H1 (cell line): ENCODE results near the gene LBH. TPM values are rescaled to one million over a fixed set of nuclear protein-coding genes. Genes with fewer than 3 reads are reported as not detected.

Experiments
- CTCF ChIA-PET: fragments of 300-600 bp; sonication (Branson Sonifier 250); formaldehyde crosslinking; loops from one replicate; lab custom pipeline; 2021; ENCODE audit not compliant: partially characterized antibody; lab: Charles Lee
- POLR2A ChIA-PET: fragments of 300-600 bp; sonication (Branson Sonifier 250); formaldehyde crosslinking; loops from one replicate; lab custom pipeline; 2021; ENCODE audit warnings: inconsistent platforms; ENCODE audit not compliant: partially characterized antibody; lab: Charles Lee
- DNase-seq, 2 experiments: peaks; one replicate each; pipeline versions ENCODE4 v3.0.0 to v3.0.0-alpha.2; 2010 to 2022; ENCODE audit warnings: low spot score in 2 of 2, low read depth in 1 of 2, mixed read lengths in 1 of 2
- FAIRE-seq: peaks from 2 replicates; lab custom pipeline; 2011; peaks lifted over from hg19 to GRCh38; lab: Jason Lieb, UNC
- H2AFZ ChIP-seq: 2 replicates; pipeline ENCODE4 v1.8.1; 2012; ENCODE audit warnings: low read length, inconsistent platforms
- H2AK5ac ChIP-seq: 2 replicates; pipeline ENCODE4 v1.6.1; 2013; ENCODE audit warnings: low read depth, low read length
- H2BK120ac ChIP-seq: replicated peaks from 2 replicates; pipeline ENCODE3; 2013; ENCODE audit warnings: low read depth, low read length, inconsistent platforms
- H2BK12ac ChIP-seq: 2 replicates; pipeline ENCODE4 v1.6.1; 2013; ENCODE audit warnings: low read depth, low read length
- H2BK15ac ChIP-seq: 2 replicates; pipeline ENCODE4 v1.6.1; 2013; ENCODE audit warnings: low read length
- H2BK20ac ChIP-seq: 2 replicates; pipeline ENCODE4 v1.6.1; 2013; ENCODE audit warnings: low read length
- H2BK5ac ChIP-seq: 2 replicates; pipeline ENCODE4 v1.6.1; 2013; ENCODE audit warnings: low read depth, low read length
- H3K14ac ChIP-seq: 2 replicates; pipeline ENCODE4 v1.6.1; 2013; ENCODE audit warnings: inconsistent platforms; ENCODE audit not compliant: insufficient read length
- H3K18ac ChIP-seq: 2 replicates; pipeline ENCODE4 v1.6.1; 2013; ENCODE audit warnings: low read length; ENCODE audit errors: extremely low read depth
- H3K23ac ChIP-seq: 2 replicates; pipeline ENCODE4 v1.6.1; 2013; ENCODE audit warnings: inconsistent platforms; ENCODE audit not compliant: insufficient read length
- H3K23me2 ChIP-seq: 2 replicates; pipeline ENCODE4 v1.6.1; 2013; ENCODE audit warnings: low read depth, low read length
- H3K27ac ChIP-seq: 2 replicates; pipeline ENCODE4 v1.6.1; 2011; ENCODE audit warnings: low read depth, low read length, inconsistent platforms
- H3K27me3 ChIP-seq, 4 experiments: replicated peaks in 1 of 4; 1 replicate in 1 of 4; 2 replicates in 3 of 4; pipeline versions ENCODE4 v1.6.1 to v1.8.1; 2011 to 2013; ENCODE audit warnings: low read length in 3 of 4, mild to moderate bottlenecking in 3 of 4, inconsistent platforms in 2 of 4, mixed read lengths in 2 of 4, moderate library complexity in 1 of 4; ENCODE audit not compliant: control insufficient read depth in 3 of 4, insufficient read depth in 3 of 4; ENCODE audit errors: extremely low read depth in 1 of 4
- H3K36me3 ChIP-seq, 4 experiments: 2 replicates each; pipeline versions ENCODE4 v1.6.1 to v1.8.1; 2011 to 2013; ENCODE audit warnings: mild to moderate bottlenecking in 4 of 4, low read length in 3 of 4, moderate library complexity in 2 of 4, control low read depth in 1 of 4, inconsistent platforms in 1 of 4; ENCODE audit not compliant: insufficient read depth in 4 of 4, control insufficient read depth in 2 of 4
- H3K4ac ChIP-seq: replicated peaks from 2 replicates; pipeline ENCODE3; 2013; ENCODE audit warnings: low read length, low read depth, mixed read lengths, inconsistent platforms; ENCODE audit not compliant: insufficient read length
- H3K4me1 ChIP-seq, 4 experiments: replicated peaks in 1 of 4; 1 replicate in 1 of 4; 2 replicates in 3 of 4; pipeline versions ENCODE4 v1.6.1 to v1.8.1; 2011 to 2013; ENCODE audit warnings: low read length in 3 of 4, inconsistent platforms in 2 of 4, mixed read lengths in 1 of 4; ENCODE audit not compliant: insufficient read depth in 4 of 4, control insufficient read depth in 3 of 4
- H3K4me2 ChIP-seq, 2 experiments: 2 replicates each; pipeline versions ENCODE4 v1.6.1 to v1.8.1; 2011 to 2013; ENCODE audit warnings: low read depth in 2 of 2, low read length in 2 of 2, control low read depth in 1 of 2, inconsistent platforms in 1 of 2, mild to moderate bottlenecking in 1 of 2; ENCODE audit not compliant: insufficient read depth in 1 of 2
- H3K4me3 ChIP-seq, 4 experiments: fragments of 200-600, 300-600 bp in 1 of 4; sonication (generic), shearing (Covaris generic), sonication (Bioruptor Twin) in 1 of 4; 2 replicates each; pipeline versions ENCODE4 v1.5.1 to v1.8.1; 2011 to 2016; ENCODE audit warnings: low read length in 4 of 4, low read depth in 3 of 4, control low read depth in 2 of 4, inconsistent platforms in 2 of 4, mild to moderate bottlenecking in 2 of 4, mixed read lengths in 1 of 4, moderate library complexity in 1 of 4; ENCODE audit not compliant: insufficient read depth in 2 of 4; ENCODE audit errors: extremely low read depth in 1 of 4
- H3K56ac ChIP-seq: replicated peaks from 2 replicates; pipeline ENCODE3; 2013; ENCODE audit warnings: low read depth, mild to moderate bottlenecking, mixed read lengths, low read length, inconsistent platforms; ENCODE audit not compliant: insufficient read length
- H3K79me1 ChIP-seq: 2 replicates; pipeline ENCODE4 v1.6.1; 2013; ENCODE audit warnings: low read depth, low read length, control low read depth
- H3K79me2 ChIP-seq, 2 experiments: 2 replicates each; pipeline versions ENCODE4 v1.6.1 to v1.8.1; 2012 to 2013; ENCODE audit warnings: low read length in 2 of 2, mild to moderate bottlenecking in 2 of 2, inconsistent platforms in 1 of 2; ENCODE audit not compliant: insufficient read depth in 2 of 2, control insufficient read depth in 1 of 2
- H3K9ac ChIP-seq, 4 experiments: replicated peaks in 1 of 4; 1 replicate in 1 of 4; 2 replicates in 3 of 4; pipeline versions ENCODE4 v1.6.1 to v1.8.1; 2011 to 2013; ENCODE audit warnings: low read depth in 3 of 4, low read length in 3 of 4, control low read depth in 2 of 4, mild to moderate bottlenecking in 2 of 4, moderate library complexity in 2 of 4, inconsistent platforms in 1 of 4; ENCODE audit errors: extremely low read depth in 1 of 4
- H3K9me3 ChIP-seq, 2 experiments: 2 replicates each; pipeline versions ENCODE4 v1.6.1 to v1.8.1; 2012 to 2013; ENCODE audit warnings: mild to moderate bottlenecking in 2 of 2, moderate library complexity in 2 of 2, control low read depth in 1 of 2, inconsistent platforms in 1 of 2, low read depth in 1 of 2, low read length in 1 of 2, mixed read lengths in 1 of 2; ENCODE audit not compliant: insufficient read depth in 2 of 2
- H4K20me1 ChIP-seq, 2 experiments: replicated peaks in 1 of 2; 2 replicates each; pipeline versions ENCODE3 to v1.8.1; 2011 to 2013; ENCODE audit warnings: inconsistent platforms in 2 of 2, low read length in 2 of 2, mild to moderate bottlenecking in 1 of 2; ENCODE audit not compliant: insufficient read depth in 2 of 2, control insufficient read depth in 1 of 2
- H4K5ac ChIP-seq: 2 replicates; pipeline ENCODE4 v1.6.1; 2013; ENCODE audit warnings: low read length, low read depth, mixed read lengths, inconsistent platforms; ENCODE audit not compliant: insufficient read length
- H4K8ac ChIP-seq: 2 replicates; pipeline ENCODE4 v1.8.0; 2013; ENCODE audit warnings: mild to moderate bottlenecking, moderate library complexity, low read length, inconsistent platforms; ENCODE audit not compliant: insufficient read depth; ENCODE audit errors: extremely low read depth
- H4K91ac ChIP-seq: replicated peaks from 2 replicates; pipeline ENCODE3; 2013; ENCODE audit warnings: low read length, mixed read lengths, inconsistent platforms; ENCODE audit not compliant: insufficient read length
- CBX8 ChIP-seq: fragments of 300-800, 300-1000 bp; sonication (generic); IDR thresholded peaks from 2 replicates; pipeline ENCODE4 v1.7.1; 2016; ENCODE audit warnings: low read depth, low read length, borderline replicate concordance
- CHD1 ChIP-seq: IDR thresholded peaks from 2 replicates; pipeline ENCODE4 v1.6.1; 2012; ENCODE audit warnings: low read depth, low read length, improper control_type of control experiment
- NANOG ChIP-seq: IDR thresholded peaks from 2 replicates; pipeline ENCODE4 v1.6.1; 2011; ENCODE audit warnings: low read length, low read depth, mild to moderate bottlenecking, inconsistent platforms; ENCODE audit not compliant: insufficient read depth, poor library complexity, severe bottlenecking
- TAF1 ChIP-seq: IDR thresholded peaks from 2 replicates; pipeline ENCODE4 v1.6.1; 2011; ENCODE audit warnings: mild to moderate bottlenecking, low read depth, low read length
- WGBS, 2 experiments: shearing (Covaris generic) in 1 of 2; methylation state at CpG; one replicate each; pipeline versions ENCODE4 v1.1.6 to v1.1.7; 2013 to 2015; ENCODE audit warnings: low lambda C conversion rate in 2 of 2, mixed read lengths in 2 of 2, inconsistent platforms in 1 of 2, low coverage in 1 of 2, missing lambda C conversion rate in 1 of 2; ENCODE audit not compliant: insufficient replicate concordance in 2 of 2, insufficient coverage in 1 of 2, insufficient read length in 1 of 2; ENCODE audit errors: extremely low coverage in 1 of 2, missing lambda C conversion rate in 1 of 2; 5-methylcytosine and 5-hydroxymethylcytosine counted together
- polyA plus RNA-seq, 7 experiments: library from polyadenylated mRNA; depleted of rRNA in 3 of 7; stranded (reverse) in 5 of 7; unstranded in 2 of 7; fragments of >200 nt in 5 of 7; fragments of 200-250 nt in 2 of 7; gene quantifications; 1 replicate in 5 of 7; 2 replicates in 1 of 7; 4 replicates in 1 of 7; pipeline versions ENCODE4 v1.2.1 to v1.2.3, GENCODE V29; 2011 to 2013; ENCODE audit warnings: missing spikeins in 2 of 7, mixed read lengths in 2 of 7
- total RNA-seq: library from RNA; stranded (reverse); fragmentation: NEBNext Ultra II Directional; extraction: Animal tissue kit (Norgen Biotek cat#: 25700); gene quantifications from 2 replicates; pipeline ENCODE4 v1.2.1, GENCODE V29; 2021

The LBH gene
- total and polyA plus RNA-seq, 2 of the 8 experiments (the other 6 are each of a cell fraction or from before 2014, with no cell fraction given), result 25.7 to 34.5 TPM

DNA sequence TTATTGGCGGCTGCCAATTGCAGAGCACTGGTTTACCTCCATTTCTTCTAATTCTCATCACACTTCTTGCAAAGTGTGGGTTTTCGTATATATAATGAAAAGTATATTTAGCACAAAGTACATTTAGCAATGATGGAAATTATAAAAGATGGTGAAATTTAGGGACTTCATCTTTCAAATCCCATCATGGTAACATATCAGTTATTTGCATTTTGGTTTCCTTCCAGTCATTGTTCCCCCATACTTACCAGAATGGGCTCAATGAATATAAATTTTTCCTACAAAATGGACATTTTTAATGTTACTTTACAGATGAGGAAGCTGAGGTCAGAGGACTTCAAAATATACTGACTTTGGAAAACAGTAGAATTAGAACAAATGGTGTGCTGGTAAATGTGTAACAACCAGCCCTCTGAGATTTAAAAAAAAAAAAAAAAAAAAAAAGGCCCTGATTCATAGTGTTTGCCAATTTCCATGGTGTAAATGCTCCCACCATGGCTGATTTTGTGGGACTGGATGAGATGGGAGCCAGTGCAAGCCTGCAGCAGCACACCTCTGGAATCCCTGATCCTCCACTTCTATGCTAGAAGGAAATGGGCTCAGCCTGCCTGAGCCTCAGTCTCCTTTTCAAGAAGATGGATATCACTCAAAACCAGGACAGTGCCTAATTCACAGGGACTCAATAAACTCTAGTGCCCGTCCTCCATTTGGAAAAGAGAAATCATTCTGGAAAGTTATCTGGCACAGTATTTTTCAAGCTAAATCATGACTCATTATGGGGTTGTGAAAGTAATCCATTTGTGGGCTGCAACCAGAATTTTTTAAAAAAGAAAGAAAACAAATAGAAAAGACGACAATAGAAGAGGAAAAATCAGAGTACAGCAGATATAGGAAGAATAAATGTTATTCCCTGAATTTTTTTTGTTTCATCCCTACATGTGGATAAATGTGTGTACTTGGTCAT is 34.0 kb downstream of the LBH start:
- ChIA-PET CTCF (interaction anchor here (0.8 to 1.7 kb wide), 3 partner anchors 16 to 41 kb away, joined by 3 to 6 read pairs (median 3); no protein-coding TSS in a partner anchor), POLR2A (no interaction called here)
- no peak overlapping the region for H3K27ac ChIP-seq
- H3K4me2 ChIP-seq, result no peak overlapping the region
- no peak overlapping the region for H3K4ac ChIP-seq
- no peak overlapping the region for H2BK20ac ChIP-seq
- no peak overlapping the region for H2BK12ac ChIP-seq
- H2BK5ac ChIP-seq, result no peak overlapping the region
- H3K14ac ChIP-seq, result no peak overlapping the region
- no peak overlapping the region for H3K23ac ChIP-seq
- H2BK15ac ChIP-seq, result no peak overlapping the region
- H3K4me1 ChIP-seq, result peaks cover 0 to 5% (median 2%) of the 10 kb centered on the region in 4 experiments; a peak in 3 of 7 replicates
- TF ChIP-seq TAF1 (no peak), NANOG (no peak), CHD1 (no peak), CBX8 (no peak)
- TF ChIP-seq, all 59 proteins: peak for 0
- no peak overlapping the region for H4K91ac ChIP-seq
- no peak for FAIRE-seq
- H3K9ac ChIP-seq, result no peak overlapping the region
- H4K20me1 ChIP-seq, result no peaks in the 10 kb centered on the region
- H3K18ac ChIP-seq, result no peak overlapping the region
- no peak overlapping the region for H3K56ac ChIP-seq
- 88% methylated on average over 4 of the region's 4 CpGs; no CpG with 5 or more reads in 1 of the 2 experiments for WGBS, 2 experiments
- H3K79me2 ChIP-seq, result no peaks in the 10 kb centered on the region
- no peak overlapping the region for H3K4me3 ChIP-seq
- H2AFZ ChIP-seq, result no peak overlapping the region
- H4K5ac ChIP-seq, result no peak overlapping the region
- H3K79me1 ChIP-seq, result no peaks in the 10 kb centered on the region
- no peak overlapping the region for H2BK120ac ChIP-seq
- no peaks in the 10 kb centered on the region; the same call in 1 of the 2 replicates for H3K23me2 ChIP-seq
- no peak for DNase-seq
- H3K9me3 ChIP-seq, result no peaks in the 10 kb centered on the region
- H2AK5ac ChIP-seq, result no peak overlapping the region
- H4K8ac ChIP-seq, result no peak overlapping the region
- H3K27me3 ChIP-seq, result no peaks in the 10 kb centered on the region
- no peaks in the 10 kb centered on the region for H3K36me3 ChIP-seq
